Kidney epithelial cell (primary cell): ENCODE results near the gene LDB2. TPM values are rescaled to one million over a fixed set of nuclear protein-coding genes. Genes with fewer than 3 reads are reported as not detected.
"Not testable (repeated sequence)": the region's sequence is repeated elsewhere in the genome, so short reads cannot be mapped to it uniquely, and the experiment has no call there.

ENCODE experiments used
- DNase-seq: peaks from one replicate; pipeline ENCODE4 v3.0.0-alpha.2; 2010; ENCODE audit warnings: low read depth
- H3K27me3 ChIP-seq: 2 replicates; pipeline ENCODE4 v1.6.0; 2011; ENCODE audit warnings: low read length; ENCODE audit not compliant: control insufficient read depth, insufficient read depth
- H3K36me3 ChIP-seq: 2 replicates; pipeline ENCODE4 v1.5.1; 2011; ENCODE audit warnings: low read length; ENCODE audit not compliant: control insufficient read depth, insufficient read depth
- H3K4me3 ChIP-seq: 2 replicates; pipeline ENCODE4 v1.5.1; 2011; ENCODE audit warnings: low read depth, mild to moderate bottlenecking, control low read depth, low read length
- total RNA-seq: library from RNA; depleted of rRNA; stranded (reverse); fragments of >200 nt; gene quantifications from 2 replicates; pipeline ENCODE4 v1.2.3, GENCODE V29; 2015
- TF ChIP-seq, protein P1 (sequence below): IDR thresholded peaks from 2 replicates; pipeline ENCODE4 v1.5.1; 2011; ENCODE audit warnings: mild to moderate bottlenecking, moderate library complexity, low read length, control low read depth, inconsistent platforms; ENCODE audit not compliant: insufficient read depth, poor library complexity, severe bottlenecking

Gene LDB2
- total RNA-seq, 1 donor from 2014 or later = 0.46 TPM

- Histone ChIP-seq H3K4me3 (no peak overlapping the region), H3K27me3 (no peaks in the 10 kb centered on the region), H3K36me3 (no peaks in the 10 kb centered on the region)
- TF ChIP-seq, protein P1, sequence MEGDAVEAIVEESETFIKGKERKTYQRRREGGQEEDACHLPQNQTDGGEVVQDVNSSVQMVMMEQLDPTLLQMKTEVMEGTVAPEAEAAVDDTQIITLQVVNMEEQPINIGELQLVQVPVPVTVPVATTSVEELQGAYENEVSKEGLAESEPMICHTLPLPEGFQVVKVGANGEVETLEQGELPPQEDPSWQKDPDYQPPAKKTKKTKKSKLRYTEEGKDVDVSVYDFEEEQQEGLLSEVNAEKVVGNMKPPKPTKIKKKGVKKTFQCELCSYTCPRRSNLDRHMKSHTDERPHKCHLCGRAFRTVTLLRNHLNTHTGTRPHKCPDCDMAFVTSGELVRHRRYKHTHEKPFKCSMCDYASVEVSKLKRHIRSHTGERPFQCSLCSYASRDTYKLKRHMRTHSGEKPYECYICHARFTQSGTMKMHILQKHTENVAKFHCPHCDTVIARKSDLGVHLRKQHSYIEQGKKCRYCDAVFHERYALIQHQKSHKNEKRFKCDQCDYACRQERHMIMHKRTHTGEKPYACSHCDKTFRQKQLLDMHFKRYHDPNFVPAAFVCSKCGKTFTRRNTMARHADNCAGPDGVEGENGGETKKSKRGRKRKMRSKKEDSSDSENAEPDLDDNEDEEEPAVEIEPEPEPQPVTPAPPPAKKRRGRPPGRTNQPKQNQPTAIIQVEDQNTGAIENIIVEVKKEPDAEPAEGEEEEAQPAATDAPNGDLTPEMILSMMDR = no peak
- no peak for DNase-seq
These were observed 367.5 kb downstream of the LDB2 start for GRCh38 chr4:16530688-16531635.

DNA sequence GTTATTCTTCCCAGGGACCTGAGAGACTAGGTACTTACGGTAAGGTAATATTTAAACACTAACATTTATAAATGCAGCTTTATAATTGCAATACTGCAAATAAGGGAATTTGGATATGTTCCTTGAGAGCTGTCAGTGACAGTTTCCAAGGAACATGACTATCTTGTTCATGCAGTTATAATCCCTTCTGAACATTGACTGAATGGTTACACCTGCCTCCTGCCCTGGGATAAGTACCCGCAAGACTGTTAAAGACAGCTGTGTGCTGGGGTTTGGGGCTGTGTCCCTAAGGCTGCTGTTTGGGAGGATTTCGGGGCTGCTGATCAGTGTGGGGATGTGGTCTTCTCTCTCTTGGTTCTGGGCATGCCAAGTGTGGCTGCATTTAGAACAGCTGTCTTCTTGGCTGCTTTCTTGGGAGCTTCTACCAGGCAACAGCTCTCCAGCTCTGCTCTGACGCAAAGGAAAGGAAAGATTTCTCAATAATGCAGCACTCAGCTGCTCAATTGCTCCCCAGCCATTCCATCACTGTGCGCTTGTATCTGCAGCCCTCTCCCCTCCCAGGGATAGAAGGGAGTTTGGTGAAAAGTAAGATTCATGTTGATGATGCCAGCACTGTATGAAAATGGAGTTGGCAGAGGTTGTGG, 373.4 kb downstream of the LDB2 start:
- no peak for DNase-seq
- Histone ChIP-seq H3K27me3 (no peaks in the 10 kb centered on the region), H3K4me3 (no peak overlapping the region), H3K36me3 (no peaks in the 10 kb centered on the region)
- TF ChIP-seq, protein P1 = no peak

DNA sequence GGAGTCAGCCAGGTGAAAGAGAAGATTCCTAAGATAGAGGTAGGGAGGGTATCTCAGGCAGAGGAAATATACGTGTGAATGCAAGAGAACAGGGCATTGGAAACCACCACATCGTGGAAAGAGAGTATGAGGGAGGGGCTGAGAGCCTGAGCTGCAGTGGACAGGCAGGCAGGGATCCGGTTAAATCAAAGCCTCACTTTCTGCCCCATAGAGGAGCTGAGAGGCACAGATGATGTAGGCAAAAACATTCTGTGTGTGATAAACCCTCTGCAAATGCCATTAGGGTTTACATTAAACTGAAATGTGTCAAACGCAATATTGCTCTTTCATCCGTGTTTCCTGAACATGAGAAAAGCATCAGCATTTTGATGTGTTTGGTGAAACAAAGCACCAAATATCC, 374.0 kb downstream of the LDB2 start:
- DNase-seq = no peak
- TF ChIP-seq, protein P1 = no peak
- H3K4me3 ChIP-seq = no peak overlapping the region
- no peaks in the 10 kb centered on the region for H3K27me3 ChIP-seq
- H3K36me3 ChIP-seq = no peaks in the 10 kb centered on the region

GRCh38 chr4:16523526-16523925, 374.9 kb downstream of the LDB2 start:
- H3K27me3 ChIP-seq, DNase-seq, H3K36me3 ChIP-seq, H3K4me3 ChIP-seq: not testable (repeated sequence)

DNA sequence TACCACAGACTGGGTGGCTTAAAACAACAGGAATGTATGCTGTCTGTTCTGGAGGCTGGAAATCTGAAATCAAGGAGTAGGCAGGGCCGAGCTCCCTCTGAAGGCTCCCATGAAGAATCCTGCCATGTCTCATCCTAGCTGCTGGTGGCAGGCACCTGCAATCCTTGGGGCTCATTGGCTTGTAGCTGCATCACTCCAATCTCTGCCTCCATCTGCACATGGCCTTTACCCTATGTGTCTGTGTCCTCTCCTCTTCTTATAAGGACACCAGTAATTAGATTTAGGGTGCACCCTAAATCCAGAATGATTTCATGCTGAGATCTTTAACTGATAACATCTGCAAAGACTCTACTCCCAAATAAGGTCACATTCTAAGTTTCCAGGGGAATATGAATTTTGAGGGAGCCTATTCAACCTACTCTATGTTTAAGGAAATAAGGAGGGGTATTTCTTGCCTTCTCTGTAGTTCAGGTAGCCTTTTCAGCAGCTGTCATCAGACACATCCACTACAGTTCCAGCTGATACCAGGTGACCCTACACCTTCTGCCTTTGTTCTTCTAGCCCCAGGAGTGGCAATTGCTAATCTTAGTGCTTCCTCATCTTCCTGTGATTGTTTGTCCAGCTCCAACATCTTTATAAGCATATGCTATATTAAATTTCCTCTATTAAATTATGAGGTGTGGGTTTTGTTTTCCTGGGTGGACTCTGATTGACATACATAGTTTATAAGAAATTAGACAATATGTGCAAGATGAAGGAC, 377.1 kb downstream of the LDB2 start:
- no peaks in the 10 kb centered on the region for H3K36me3 ChIP-seq
- H3K4me3 ChIP-seq = no peak overlapping the region
- no peak for DNase-seq
- H3K27me3 ChIP-seq = no peaks in the 10 kb centered on the region
- TF ChIP-seq, protein P1 = no peak
